Prostate gland (tissue), 2 donors: Measurements from ENCODE around the gene CTTNBP2NL.

Source experiments
- CTCF ChIP-seq, 4 experiments: fragments of 200-600 bp in 2 of 4; fragments of 450-650 bp in 2 of 4; sonication (generic) in 2 of 4; IDR thresholded peaks; 1 replicate in 3 of 4; 2 replicates in 1 of 4; pipeline ENCODE4 v1.5.1; 2016 to 2019; ENCODE audit warnings: antibody characterized with exemption in 4 of 4, mild to moderate bottlenecking in 2 of 4, moderate library complexity in 2 of 4
- POLR2A ChIP-seq: fragments of 450-650 bp; IDR thresholded peaks from one replicate; pipeline ENCODE4 v1.6.1; 2016; ENCODE audit warnings: antibody characterized with exemption, mild to moderate bottlenecking
- POLR2AphosphoS5 ChIP-seq: sonication (generic); formaldehyde crosslinking; IDR thresholded peaks from one replicate; pipeline ENCODE4 v1.6.1; 2017; ENCODE audit warnings: antibody characterized with exemption

DNA sequence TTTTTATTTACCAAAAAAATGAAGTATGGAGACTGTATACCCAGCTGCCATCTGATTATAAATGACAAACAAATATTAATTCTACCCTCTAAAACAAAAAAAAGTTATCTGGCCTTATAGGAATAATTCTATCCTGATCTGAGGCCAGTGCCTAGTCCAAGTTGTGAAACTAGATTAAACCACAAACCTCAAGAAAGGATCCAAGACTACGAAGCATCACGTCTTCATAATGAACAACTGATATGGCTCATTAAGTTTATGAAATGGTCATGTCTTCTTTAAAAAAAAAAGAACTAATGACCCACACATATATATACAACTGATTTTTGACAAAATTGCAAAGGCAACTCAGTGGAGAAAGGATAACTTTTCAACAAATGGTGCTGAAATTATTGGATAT lies 32.4 kb upstream of the CTTNBP2NL start:
- TF ChIP-seq CTCF (IDR thresholded peaks at IDR 0.05) (no peak), POLR2AphosphoS5 (no peak), POLR2A (no peak)
